ENCODE data around the gene OSMR. TPM values are rescaled to one million over a fixed set of nuclear protein-coding genes. Genes with fewer than 3 reads are reported as not detected.

OSMR gene
- total RNA-seq, 1 donor from 2014 or later = 24.2 TPM

DNA sequence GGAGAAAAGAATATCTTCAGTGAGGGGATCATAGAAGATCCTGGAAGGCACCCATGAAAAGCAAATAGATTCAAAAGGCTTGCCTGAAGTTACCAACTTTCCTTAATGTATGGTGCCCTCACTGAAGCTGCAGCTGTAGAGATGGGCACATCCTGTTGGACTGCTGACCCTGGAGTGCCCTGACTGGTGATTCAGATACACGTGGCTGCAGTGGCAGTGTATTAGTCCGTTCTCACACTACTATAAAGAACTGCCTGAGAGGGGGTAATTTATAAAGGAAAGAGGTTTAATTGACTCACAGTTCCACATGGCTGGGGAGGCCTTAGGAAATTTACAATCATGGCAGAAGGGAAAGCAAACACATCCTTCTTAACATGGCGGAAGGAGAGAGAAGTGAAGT is 80.3 kb downstream of the OSMR start:
- peak; percentile 42 for DNase-seq

DNA sequence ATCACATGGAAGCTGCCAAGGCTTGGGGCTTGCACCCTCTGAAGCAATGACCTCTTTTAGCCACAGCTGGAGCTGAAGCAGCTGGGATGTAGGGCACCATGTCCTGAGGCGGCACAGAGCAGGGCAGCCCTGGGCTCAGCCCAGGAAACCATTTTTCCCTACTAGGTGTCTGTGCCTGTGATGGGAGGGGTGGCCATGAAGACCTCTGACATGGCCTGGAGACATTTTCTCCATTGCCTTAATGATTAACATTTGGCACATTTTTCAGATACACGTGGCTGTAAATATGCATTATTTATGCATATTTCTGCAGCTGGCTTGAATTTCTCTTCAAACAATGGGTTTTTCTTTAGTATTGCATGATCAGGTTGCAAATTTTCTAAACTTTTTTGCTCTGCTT is 81.7 kb downstream of the OSMR start:
- DNase-seq = no peak

DNA sequence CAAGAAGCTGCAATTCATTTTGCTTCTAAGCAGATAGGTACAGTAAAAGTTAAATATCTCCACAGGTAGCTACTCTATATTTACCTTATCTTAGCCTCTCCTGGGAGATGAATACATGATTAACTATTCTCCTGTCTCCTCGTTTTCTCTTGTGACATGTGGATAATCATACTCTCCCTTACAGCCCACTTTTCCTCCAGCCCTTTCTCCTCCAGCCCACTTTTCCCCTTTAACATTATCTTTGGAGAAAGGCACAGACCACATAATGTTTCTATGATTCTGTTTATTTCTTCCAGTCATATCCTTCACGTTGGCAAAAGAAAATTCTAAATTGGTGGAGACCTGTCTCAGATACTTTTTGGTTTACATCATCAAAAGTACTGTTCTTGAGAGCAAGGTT is 84.0 kb downstream of the OSMR start:
- DNase-seq = no peak

DNA sequence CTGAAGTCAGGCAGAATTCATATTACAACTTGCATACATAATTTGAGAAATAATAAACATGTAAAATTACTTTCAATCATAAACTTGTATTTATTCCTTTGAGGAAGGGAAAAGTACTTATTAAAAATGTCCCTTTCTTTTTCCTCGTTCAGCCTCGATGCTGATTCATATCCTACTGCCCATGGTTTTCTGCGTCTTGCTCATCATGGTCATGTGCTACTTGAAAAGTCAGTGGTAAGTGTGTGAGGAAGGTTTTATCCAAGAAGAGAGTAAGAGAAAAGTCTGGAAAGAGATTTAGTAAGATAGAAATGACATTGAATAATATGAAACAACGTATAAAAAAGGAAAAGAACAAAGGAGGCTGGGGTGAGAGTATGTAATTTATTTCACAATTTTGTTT is 85.9 kb downstream of the OSMR start:
- peak; percentile 43 for DNase-seq

DNA sequence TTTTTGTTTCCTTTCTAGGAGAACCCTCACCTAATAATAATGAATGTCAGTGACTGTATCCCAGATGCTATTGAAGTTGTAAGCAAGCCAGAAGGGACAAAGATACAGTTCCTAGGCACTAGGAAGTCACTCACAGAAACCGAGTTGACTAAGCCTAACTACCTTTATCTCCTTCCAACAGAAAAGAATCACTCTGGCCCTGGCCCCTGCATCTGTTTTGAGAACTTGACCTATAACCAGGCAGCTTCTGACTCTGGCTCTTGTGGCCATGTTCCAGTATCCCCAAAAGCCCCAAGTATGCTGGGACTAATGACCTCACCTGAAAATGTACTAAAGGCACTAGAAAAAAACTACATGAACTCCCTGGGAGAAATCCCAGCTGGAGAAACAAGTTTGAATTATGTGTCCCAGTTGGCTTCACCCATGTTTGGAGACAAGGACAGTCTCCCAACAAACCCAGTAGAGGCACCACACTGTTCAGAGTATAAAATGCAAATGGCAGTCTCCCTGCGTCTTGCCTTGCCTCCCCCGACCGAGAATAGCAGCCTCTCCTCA is 87.1 kb downstream of the OSMR start:
- DNase-seq = no peak

DNA sequence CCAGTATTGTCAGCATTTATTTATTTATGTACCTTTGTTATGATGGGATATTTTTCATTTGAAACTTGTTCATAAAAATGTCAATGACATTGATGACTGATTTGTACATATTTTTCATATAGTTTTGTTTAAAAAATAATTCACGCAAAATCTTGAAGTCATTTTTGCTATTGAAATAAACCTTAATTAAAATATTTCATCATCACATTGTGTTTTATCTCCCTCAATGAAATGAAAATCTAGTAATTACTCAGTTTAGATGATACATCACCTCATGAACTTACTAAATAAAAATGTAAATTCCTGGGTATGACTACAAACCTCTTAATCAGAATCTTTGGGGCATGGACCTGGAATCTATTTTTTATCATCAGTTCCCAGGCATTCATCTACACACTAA is 89.6 kb downstream of the OSMR start:
- DNase-seq = no peak

DNA sequence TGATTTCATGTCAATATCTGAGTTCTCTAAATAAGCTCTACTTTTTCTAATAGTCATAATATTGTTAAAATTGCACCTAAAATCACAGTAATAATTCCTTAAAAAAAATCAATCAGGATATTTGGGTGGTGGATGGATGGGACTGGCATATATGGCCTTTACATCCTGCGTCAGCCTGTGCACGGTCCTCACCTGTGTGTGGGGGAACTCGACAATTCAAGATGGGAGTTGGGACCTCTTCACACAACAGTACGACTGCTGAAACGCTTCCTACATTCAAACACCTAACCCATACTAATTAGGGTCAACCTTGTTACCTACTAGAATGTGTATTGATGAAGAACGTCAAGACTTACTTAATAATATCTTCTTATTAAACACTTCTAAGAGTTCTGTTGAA is 90.5 kb downstream of the OSMR start:
- DNase-seq = no peak

DNA sequence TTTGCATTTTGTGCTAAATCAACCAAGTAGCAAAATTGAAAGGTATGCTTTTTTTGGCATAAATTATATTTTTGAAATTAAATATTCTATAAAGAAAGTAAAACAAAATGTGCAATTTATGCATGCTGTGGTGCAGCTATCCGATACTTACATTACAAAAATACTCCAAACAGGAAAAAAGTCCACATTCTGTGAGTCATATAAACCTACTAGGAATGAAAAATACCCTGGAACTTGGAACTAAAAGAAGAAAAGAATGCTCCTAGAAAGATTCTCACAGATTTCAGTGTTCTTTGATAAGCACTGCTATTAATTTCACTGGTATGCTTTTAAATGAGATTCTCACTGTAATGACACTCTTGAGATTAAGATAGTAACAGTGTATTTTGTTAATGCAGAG is 92.6 kb downstream of the OSMR start:
- no peak for DNase-seq

DNA sequence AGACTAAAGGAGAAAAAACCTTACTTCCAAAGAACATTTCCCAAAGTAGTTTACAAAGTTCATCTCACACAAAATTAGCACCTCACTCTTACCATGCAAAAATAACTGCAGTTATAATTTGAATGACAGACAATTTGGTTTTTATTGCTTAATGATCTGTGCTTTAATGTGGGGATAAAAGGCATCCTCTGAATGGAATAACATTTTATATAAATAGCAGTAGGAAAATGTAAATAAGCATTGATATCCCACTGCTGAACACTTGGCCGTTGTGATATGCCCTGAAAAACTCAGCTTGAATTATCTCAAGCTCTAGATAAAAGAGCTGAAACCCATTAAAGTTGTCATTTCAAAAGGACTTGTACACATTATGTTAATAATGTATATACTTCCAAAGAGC is 93.2 kb downstream of the OSMR start:
- no peak for DNase-seq

DNA sequence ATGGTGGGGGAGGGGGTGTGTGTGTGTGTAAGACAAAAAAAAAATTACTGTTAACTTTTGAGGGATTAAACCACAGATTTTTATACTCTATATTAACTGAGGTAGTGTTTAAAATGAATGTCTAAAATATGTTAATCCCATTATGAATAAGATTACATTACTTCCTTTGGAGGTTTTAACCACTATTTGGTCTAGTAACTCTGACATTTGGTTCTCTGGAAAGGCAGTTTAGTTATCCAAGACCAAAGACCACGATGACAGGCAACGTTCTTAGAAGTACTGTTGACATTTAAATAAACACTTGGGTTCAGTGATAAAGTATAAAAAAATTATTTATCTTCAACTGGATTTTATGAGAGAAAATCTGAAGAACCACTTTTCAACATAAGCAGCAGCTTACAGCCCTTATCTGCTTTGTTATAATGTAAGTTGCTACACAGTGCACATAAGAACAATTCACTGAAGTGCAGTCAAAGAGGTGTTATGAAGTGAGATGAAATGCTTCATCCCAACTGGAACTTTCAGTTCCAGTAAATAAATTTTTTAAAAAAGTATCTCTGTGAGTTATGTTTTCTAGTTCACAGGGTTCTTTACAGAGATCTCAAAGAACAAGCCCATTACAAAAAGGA is 94.5 kb downstream of the OSMR start:
- DNase-seq = no peak

DNA sequence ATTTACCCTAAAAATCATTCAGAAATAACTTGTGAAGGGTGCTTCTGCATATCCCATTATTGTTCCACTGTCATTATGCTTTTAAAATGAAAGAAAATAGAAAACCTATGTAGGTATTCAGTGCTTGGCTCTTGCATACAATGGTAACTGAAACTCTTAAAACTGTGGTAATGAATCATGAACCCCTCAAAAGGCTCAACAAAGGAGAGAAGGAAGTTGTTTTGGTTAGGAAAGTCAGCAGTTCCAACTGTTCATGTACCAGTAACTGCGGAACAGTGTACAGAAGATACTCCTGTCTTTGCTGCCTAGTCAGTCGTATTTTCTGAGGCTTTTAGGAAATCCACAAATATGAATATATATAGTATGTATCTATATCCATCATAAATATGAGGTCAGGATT is 96.1 kb downstream of the OSMR start:
- no peak for DNase-seq

DNA sequence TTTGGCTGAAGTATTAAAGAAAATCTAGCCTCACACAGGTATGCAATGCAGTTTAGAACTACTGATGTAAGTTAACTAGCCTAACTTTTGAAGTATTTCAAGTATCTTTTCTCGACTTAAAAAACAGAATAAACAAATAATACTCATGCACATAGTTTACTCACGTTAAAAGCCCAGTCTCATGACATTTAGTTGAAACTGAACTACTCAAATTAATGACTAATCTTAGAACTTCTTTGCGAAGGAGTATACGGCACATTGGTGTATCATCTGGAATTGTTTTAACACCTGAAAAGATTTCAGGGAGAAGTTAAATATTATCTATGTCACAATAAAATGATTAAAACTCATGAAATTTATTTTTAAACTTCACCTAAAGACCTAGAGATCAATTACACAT is 98.5 kb downstream of the OSMR start:
- no peak for DNase-seq

DNA sequence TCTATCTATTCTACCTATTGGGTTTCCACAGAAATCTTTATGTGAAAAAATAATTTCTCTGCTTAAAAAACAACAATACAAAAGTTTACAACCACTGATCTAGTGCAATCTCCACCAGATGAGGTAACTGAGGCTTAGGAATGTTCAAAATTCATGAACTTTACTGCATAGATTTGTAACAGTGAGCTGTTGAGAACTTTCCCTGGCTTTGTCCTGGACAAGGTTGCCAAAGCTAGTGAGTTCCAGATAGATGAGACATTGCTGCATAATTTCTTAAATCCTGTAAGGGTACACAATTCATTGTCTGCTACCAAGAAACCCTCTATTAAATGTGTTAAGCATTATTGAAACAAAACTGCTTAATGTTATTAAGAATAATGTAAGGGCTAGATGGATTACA is 102.7 kb downstream of the OSMR start:
- no peak for DNase-seq

DNA sequence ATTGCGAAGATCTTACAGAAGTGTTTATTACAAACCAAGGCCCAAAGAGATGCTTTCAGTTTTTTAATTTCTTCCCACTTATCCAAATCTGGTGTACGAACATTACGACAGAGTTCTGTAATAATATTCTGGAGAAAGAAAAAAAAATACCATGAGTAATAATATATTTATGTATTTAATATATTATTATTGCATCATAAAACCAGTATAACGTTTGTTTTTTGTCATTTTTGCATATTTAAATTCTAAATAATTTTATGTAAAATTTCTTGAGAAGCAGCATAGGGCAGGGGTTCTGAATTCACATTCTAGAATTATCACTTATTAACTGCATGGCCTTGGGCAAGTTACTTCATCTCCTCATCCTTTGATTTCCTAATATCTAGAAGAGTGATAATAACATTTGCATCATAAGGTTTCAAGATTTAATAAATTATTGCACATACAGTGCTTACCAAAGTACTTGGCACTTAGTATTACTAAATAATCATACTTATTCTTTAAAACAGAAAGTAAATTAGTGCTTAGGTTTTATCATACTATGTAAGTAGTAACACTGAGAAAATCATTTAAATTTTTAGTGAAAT is 107.7 kb downstream of the OSMR start:
- DNase-seq = no peak

DNA sequence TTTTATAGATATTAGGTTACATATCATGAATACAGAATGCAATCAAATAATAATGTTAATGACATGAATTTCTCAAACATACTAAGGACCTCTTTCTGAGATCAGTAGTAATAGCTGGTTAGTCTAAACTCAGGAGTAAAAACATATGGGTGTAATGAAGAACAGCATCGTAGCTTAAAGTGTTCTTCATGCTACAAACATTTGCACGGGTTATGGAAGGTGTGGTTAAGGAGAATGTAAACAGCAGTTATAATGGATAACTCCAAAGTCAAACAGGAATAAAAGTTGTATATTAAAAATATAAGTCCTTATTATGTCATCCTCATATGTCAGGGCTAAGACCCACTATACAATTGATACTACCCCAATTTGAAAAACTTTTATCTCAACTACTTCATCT is 115.9 kb downstream of the OSMR start:
- no peak for DNase-seq

DNA sequence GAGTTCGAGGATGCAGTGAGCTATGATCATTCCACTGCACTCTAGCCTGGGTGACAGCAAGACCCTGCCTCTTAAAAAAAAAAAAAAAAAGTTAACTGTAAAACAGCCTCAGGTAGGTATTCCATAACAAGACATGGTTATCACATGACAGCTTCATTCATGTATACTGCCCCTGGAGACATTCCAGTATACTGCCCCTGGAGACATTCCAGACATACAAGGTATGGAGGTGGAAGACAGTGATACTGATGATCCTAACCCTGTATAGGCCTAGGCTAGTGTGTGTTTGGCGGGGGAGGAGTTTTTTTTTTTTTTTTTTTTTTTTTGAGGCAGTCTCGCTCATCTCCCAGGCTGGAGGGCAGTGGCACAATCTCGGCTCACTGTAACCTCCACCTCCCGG is 122.9 kb downstream of the OSMR start:
- DNase-seq = no peak

DNA sequence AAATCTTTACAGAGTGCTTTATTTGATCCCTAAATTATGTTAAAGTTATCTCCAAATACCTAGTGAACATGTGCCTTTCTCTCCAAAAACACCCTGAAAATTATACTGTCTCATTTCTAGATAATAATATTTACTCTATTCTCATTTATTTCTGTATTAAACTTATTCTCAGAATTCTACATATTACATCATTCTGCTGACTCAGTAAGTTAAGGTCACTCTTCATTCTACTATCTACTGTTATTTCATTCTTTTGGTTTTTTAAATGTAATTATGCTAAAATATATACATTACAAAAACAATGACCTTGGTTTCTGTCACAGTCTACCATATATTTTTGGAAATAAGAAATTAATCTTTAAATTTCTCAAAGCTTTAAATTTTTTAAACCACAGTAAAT is 132.2 kb downstream of the OSMR start:
- no peak for DNase-seq

DNA sequence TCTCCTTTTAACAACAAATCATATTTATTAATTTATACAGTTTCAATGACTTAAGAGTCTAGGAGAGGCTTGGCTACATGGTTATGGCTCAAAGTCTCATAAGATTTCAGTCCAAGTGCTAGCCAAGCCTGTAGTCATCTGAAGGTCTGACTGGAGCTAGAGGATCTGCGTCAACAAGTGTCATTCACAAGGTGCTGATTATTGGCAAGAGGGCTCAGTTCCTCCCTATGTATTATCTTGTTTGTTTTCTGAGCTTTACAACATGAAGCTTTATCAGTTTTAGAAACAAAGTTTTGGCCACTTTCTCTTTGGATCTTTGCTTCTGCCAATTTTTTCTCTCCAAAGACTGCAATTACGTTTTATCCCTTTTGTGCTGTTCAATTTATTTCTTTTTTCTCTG is 133.7 kb downstream of the OSMR start:
- no peak for DNase-seq

Other genes starting within 250 kb of the OSMR start
- 36.2 and 44.7 TPM in 2 replicates for gene RICTOR, start 228.4 kb downstream of the OSMR start, total RNA-seq